ENCODE results near the gene STKLD1.

Gene STKLD1

DNA sequence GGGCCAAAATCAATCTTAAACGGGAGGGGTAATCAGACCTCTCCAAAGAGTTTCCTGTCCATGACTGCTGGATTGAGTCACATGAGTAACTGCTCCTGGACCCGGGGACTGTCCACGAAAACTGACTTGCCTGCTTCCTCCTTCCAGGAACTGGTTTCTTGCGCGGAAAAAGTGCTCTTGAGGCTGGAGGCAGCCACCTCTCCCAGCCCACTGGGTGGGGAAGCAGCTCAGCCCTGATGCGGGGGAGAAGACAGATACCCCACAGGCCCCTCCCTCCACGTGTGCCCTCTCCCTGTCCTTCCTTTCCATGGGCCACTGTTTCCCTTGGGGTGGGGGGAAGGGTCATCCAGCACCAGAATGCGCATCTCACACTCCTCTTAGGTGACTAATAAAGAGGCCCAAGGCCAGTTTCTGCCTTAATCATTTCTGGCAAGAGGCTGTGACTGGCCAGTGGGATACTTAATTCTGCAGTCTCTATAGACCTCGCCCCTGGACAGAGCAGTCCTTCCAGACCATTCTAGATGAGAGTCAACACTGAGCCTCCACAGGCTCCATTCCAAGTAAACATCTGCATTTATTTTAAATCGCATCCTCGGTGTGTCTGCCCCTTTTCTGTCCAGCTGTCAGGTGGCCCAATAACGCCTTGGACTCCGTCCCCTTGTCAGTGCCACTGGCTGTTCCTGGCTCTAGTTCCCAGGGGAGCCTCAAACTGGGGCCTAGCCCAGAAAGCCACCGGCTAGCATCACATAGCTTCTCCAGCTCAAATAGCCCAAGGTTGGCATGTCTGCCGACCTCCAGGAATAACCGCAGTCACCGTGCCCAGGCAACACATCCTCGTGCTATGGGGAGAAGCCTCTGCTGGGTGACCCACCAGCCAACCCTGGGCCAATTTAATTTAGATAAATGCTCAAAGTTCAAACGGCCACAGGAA is 29.6 kb downstream of the STKLD1 start:
- no peak for DNase-seq

GRCh38 chr9:133406480-133407307 is 30.5 kb downstream of the STKLD1 start:
- DNase-seq = peak in 53 of 58 donors; percentile 4 to 80 (median 54)

GRCh38 chr9:133408042-133408441 is 31.9 kb downstream of the STKLD1 start:
- no peak for DNase-seq

GRCh38 chr9:133415170-133415569 is 39.0 kb downstream of the STKLD1 start:
- no peak for DNase-seq

- DNase-seq = peak; percentile 49 to 94 (median 80)
Measured at GRCh38 chr9:133417541-133418461, 41.6 kb downstream of the STKLD1 start, which contains the start of gene REXO4. TSS of gene REXO4 (minus strand) at chr9:133418010. CDS start at chr9:133417844, 166 bp downstream.

DNA sequence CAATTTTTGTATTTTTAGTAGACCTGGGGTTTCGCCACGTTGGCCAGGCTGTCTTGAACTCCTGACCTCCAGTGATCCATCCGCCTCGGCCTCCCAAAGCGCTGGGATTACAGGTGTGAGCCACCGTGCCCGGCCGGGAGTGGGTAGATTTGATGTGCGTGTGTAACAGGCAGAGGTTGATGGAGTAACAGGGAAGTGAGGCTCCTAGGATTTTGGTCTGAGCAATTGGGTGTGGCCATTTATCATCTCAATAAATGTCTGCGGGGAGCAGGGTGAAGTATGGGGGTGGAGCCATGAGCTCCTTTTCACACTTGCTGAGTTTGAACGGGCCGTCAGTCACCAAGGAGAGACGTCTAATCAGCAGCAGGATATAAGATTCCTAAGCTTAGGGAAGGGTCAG is 42.8 kb downstream of the STKLD1 start:
- no peak for DNase-seq

DNA sequence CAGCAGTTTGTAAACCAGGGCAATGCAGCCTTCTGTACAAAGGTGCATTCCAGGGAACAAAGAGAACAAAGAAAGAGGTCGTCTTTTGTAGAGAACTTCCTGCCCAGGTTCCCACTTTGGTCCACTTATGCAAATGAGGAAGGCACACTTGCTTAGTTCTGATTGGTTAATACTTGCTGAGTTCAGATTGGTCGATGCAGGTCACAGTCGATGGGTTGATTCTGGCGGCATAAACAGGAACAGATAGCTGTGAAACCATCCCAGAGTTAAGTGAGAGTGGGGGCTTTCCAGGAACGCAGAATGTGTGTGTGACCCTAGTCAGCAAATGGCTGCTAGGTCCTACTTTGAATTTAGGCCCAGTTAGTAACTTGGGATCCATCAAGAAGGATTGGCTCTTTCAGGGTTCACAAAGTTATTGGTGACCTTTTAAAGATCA is 44.2 kb downstream of the STKLD1 start:
- DNase-seq = no peak

GRCh38 chr9:133421615-133422542 is 45.7 kb downstream of the STKLD1 start, which contains the start of gene ADAMTS13:
TSS of gene ADAMTS13 (plus strand) at chr9:133422367. CDS start at chr9:133422444, 77 bp downstream.
- peak in 5 of 58 donors; percentile 7 to 34 (median 19) for DNase-seq

DNA sequence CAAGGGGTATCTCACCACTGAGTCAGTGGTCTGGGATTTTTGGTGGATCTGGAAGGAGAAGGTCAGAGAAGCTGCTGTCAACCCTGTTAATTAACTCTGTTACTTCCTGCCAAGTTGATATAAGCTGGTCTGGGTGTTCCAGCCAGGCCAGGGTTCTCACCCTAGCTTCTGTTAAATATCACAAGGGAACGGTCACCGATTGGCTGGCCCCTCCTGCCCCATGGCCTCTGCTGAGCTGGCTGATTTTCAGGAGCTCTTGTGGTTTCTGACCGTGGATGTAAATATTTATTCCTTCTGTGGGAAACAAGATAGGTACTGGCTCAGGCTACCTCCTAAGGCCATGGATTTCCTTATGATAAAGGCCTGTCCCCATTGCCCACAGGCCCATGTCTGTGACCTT is 47.0 kb downstream of the STKLD1 start:
- DNase-seq = no peak

- DNase-seq = no peak
Measured at GRCh38 chr9:133424187-133424586, 48.0 kb downstream of the STKLD1 start.

DNA sequence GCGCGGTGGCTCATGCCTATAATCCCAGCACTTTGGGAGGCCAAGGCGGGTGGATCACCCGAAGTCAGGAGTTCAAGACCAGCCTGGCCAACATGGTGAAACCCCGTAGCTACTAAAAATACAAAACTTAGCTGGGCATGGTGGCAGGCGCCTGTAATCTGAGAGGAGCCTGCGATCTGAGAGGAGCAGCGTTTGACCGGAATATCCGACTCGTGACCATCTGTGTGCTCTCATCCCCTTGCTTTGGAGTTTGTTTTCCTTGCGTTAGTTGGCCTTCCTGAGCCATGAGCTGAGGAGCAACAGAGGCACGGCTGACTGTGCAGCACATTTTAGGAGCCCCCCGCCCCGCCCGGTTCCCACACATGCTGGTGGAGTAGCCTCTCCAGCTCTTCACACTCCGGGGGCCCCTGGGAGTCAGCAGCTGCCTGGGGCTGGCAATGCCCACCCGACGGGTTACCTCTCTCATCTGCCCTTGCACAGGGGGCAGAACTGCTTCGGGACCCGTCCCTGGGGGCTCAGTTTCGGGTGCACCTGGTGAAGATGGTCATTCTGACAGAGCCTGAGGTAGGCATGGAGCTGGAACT is 49.0 kb downstream of the STKLD1 start:
- no peak for DNase-seq

DNA sequence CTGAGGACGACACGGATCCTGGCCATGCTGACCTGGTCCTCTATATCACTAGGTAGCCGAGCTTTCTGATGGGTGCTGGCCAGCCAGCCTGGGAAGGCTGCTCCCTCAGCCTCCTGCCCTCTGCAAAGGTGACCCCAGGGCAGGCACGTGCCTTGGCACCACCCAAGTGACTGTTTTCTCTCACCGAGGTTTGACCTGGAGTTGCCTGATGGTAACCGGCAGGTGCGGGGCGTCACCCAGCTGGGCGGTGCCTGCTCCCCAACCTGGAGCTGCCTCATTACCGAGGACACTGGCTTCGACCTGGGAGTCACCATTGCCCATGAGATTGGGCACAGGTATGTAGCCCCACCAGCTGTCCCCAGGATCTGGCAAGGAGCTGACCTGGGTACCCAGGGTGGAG is 49.8 kb downstream of the STKLD1 start:
- DNase-seq = no peak

DNA sequence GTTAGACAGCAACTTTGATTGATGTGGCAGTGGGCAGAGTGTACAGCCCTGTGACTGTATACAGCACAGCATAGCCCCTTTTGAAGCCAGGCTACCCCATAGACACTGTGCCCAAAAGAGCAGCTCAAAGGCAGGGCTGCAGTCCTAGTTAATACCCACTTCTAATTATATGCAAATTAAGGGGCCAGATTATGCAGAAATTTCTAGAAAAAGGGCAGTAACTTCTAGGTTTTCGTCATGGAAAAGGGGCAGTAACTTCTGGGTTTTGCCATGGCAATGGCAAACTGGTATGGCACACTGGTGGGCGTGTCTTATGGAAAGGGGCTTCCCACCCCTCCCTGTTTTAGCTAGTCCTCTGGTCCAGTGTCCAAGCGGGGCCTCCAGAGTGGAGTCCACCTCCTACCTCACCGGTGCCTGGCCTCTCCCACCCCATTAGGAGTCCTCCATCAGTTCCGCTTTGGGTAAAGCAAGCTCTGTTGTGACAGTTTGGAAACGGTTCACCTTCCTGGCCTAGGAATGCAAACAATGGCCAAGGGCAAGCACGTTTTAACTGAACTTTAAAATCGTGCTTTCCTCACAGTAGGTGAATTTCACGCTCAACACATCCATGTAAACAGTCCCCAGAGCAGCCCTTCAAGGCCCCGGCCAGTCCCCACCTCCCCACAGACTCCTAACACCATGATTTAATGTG is 51.6 kb downstream of the STKLD1 start:
- no peak for DNase-seq

DNA sequence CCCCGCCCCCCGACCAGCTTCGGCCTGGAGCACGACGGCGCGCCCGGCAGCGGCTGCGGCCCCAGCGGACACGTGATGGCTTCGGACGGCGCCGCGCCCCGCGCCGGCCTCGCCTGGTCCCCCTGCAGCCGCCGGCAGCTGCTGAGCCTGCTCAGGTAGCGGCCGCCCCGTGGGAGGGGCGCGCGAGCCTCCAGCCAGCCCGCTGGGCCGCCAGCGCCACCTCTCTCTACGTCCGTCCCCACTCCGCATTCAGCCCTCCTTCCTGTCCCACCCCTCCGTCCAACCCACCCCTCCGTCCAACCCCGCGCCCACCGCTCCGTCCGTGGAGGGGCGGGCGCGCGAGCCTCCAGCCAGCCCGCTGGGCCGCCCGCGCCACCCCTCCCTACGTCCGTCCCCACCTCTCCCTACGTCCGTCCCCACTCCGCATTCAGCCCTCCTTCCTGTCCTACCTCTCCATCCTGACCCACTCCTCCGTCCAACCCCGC is 52.5 kb downstream of the STKLD1 start:
- DNase-seq = no peak

GRCh38 chr9:133429214-133429613 is 53.0 kb downstream of the STKLD1 start:
- DNase-seq = no peak

DNA sequence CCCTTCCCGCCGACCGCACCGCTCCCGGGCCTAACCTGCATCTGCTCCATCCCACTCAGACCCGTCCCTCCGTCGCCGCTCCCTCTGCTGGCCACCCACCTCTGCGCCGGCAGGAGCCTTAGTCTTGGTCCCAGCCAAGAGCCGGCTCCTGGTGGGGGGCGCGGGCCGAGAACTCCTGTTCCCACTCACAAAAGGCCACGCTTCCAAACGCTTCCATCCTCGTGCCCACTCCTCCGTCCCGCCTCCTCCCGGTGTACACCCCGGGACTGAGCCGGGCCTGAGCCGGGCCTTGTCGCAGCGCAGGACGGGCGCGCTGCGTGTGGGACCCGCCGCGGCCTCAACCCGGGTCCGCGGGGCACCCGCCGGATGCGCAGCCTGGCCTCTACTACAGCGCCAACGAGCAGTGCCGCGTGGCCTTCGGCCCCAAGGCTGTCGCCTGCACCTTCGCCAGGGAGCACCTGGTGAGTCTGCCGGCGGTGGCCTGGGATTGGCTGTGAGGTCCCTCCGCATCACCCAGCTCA is 53.5 kb downstream of the STKLD1 start:
- no peak for DNase-seq

DNA sequence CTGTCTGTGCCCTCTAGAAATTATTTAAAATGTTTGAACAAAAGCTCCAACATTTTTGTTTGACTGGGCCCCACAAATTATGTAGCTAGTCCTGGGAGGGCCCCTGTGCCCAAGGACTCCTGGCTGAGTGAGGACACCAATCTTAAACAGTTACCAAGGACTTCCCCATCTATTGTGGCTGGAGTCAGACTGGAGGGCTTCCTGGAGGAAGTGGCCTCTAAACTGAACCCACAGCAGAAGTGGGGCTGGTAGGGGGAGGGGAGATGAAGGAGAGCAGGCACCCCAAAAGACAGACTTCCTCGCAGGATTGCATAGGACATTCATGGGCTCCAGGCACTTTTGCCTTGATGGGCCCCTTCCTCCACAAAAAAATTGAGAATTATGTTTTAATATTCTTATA is 54.1 kb downstream of the STKLD1 start:
- no peak for DNase-seq

- DNase-seq = no peak
Measured at GRCh38 chr9:133433351-133433843, 57.2 kb downstream of the STKLD1 start.
